ENCODE measurements around the gene STARD3NL.
"Not testable (repeated sequence)": the region's sequence is repeated elsewhere in the genome, so short reads cannot be mapped to it uniquely, and the experiment has no call there.

STARD3NL gene

GRCh38 chr7:38264602-38265001 is 86.6 kb downstream of the STARD3NL start:
- not testable (repeated sequence) for DNase-seq (ENCODE audit: low read depth, low spot score)

- not testable (repeated sequence) for DNase-seq (ENCODE audit: low read depth, low spot score)
Observed at GRCh38 chr7:38265958-38266357, 87.9 kb downstream of the STARD3NL start.

- DNase-seq (ENCODE audit: low read depth, low spot score) = not testable (repeated sequence)
Observed at GRCh38 chr7:38269704-38270346, 91.8 kb downstream of the STARD3NL start.

- not testable (repeated sequence) for DNase-seq (ENCODE audit: low read depth, low spot score)
Observed at GRCh38 chr7:38270405-38270804, 92.4 kb downstream of the STARD3NL start.

- no peak for DNase-seq (ENCODE audit: low read depth, low spot score)
Observed at GRCh38 chr7:38273286-38273995, 95.4 kb downstream of the STARD3NL start, which contains the start of gene TARP. TARP (minus strand) TSS chr7:38273636.

GRCh38 chr7:38274486-38274885 is 96.4 kb downstream of the STARD3NL start:
- DNase-seq (ENCODE audit: low read depth, low spot score) = no peak

- no peak for DNase-seq (ENCODE audit: low read depth, low spot score)
Observed at GRCh38 chr7:38274927-38275620, 97.0 kb downstream of the STARD3NL start.

GRCh38 chr7:38276096-38276877 is 98.2 kb downstream of the STARD3NL start:
- no peak for DNase-seq (ENCODE audit: low read depth, low spot score)

GRCh38 chr7:38280000-38280399 is 102.0 kb downstream of the STARD3NL start:
- DNase-seq (ENCODE audit: low read depth, low spot score) = no peak
